Activated CD4-positive, alpha-beta T cell treated with anti-CD3 and anti-CD28 coated beads, Interleukin-2, amount 10 ng/mL, durations not matched to agents 7 days and 5 days (primary cell): ENCODE measurements around the gene CPSF4. TPM values are rescaled to one million over a fixed set of nuclear protein-coding genes. Genes with fewer than 3 reads are reported as not detected.

Experiments
- CTCF ChIA-PET: fragments of 350-600 bp; sonication (Branson Sonifier 250); formaldehyde crosslinking; loops from one replicate; lab custom pipeline; 2021; ENCODE audit warnings: antibody characterized with exemption; lab: Charles Lee
- POLR2A ChIA-PET: fragments of 350-600 bp; sonication (Branson Sonifier 250); formaldehyde crosslinking; loops from one replicate; lab custom pipeline; 2021; ENCODE audit warnings: antibody characterized with exemption; lab: Charles Lee
- DNase-seq: peaks from one replicate; pipeline ENCODE4 v3.0.0-alpha.2; 2020
- H3K27ac Mint-ChIP-seq: one replicate; pipeline ENCODE4 v1.8.0; 2021; ENCODE audit warnings: mild to moderate bottlenecking, moderate library complexity, mixed read lengths
- H3K27me3 Mint-ChIP-seq: one replicate; pipeline ENCODE4 v1.8.0; 2021; ENCODE audit warnings: mixed read lengths
- H3K36me3 Mint-ChIP-seq: one replicate; pipeline ENCODE4 v1.8.0; 2021; ENCODE audit warnings: low read depth, mixed read lengths
- H3K4me1 Mint-ChIP-seq: one replicate; pipeline ENCODE4 v1.8.0; 2021; ENCODE audit warnings: mixed read lengths
- H3K4me3 Mint-ChIP-seq: one replicate; pipeline ENCODE4 v1.8.0; 2021; ENCODE audit warnings: mild to moderate bottlenecking, moderate library complexity, mixed read lengths
- H3K9me3 Mint-ChIP-seq: one replicate; pipeline ENCODE4 v1.8.0; 2021; ENCODE audit warnings: mixed read lengths
- total RNA-seq, 2 experiments: library from RNA; stranded (reverse); gene quantifications; one replicate each; pipeline ENCODE4 v1.2.3, GENCODE V29; 2021

The CPSF4 gene
- 10 to 100 TPM; 58.5 to 61.9 TPM for total RNA-seq

DNA sequence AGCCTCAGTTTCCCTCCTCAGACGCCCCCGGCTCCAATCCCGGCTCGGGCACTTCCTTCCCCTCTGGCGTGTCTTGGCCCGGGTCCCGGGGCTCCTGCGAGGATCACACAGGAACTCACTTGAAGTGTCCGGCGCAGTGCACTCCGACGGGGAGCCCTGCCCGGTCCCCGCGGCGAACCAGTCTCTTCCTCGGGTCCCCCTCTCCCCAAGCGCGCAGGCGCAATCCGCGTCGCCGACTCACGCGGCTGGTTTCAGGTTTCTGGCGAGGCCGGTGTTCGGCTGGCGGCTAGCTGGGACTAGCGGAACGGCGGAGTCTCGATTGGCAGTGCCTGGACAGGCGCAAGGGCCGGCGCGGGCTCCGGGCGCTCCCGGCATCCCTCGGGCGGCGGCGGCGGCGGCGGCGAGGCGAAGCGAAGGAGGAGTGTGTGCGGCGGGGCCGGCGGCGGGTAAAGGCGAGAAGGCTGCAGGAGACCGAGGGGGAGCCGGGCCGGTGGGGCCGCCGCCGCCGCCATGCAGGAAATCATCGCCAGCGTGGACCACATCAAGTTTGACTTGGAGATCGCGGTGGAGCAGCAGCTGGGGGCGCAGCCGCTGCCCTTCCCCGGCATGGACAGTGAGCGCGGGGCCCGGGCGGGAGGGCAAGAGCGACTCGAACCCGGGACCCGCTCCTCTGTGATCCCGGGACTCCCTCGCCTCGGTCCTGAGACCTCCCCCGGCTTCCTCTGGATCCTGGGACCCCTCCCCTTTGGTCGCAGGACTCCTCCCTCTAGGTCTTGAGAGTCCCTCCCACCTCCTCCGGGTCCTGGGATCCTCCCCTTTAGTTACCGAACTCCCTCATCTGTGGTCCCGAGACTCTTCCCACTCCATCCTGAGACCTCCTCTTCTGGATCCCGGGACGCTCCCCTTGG lies at the start of gene CPSF4, which contains the start of gene PTCD1:
Gene CPSF4 (plus strand): TSS at position 371 of the 908 bp plus-strand sequence. CDS start 140 bp downstream, at position 511.
Gene PTCD1 (minus strand): TSS at position 226 of the 908 bp plus-strand sequence. CDS start 3,556 bp downstream, outside the sequence.
- H3K4me1 Mint-ChIP-seq, result peaks cover 35% of the 10 kb centered on the region
- DNase-seq, result peak; percentile 91
- H3K9me3 Mint-ChIP-seq, result no peaks in the 10 kb centered on the region
- peak within 1 kb of the TSS; percentile 98 for H3K4me3 Mint-ChIP-seq
- ChIA-PET POLR2A (interaction anchor here (0.6 to 0.8 kb wide), 2 partner anchors 17 to 391 kb away, joined by 3 to 4 read pairs; no protein-coding TSS in a partner anchor), CTCF (interaction anchor here (1.0 kb wide), 2 partner anchors 9 to 14 kb away, joined by 3 to 5 read pairs; no protein-coding TSS in a partner anchor)
- peaks cover 19% of the 10 kb centered on the region for H3K36me3 Mint-ChIP-seq
- H3K27me3 Mint-ChIP-seq, result no peaks in the 10 kb centered on the region
- H3K27ac Mint-ChIP-seq, result peak within 1 kb of the TSS; percentile 95

- H3K4me1 Mint-ChIP-seq, result peaks cover 46% of the 10 kb centered on the region
- POLR2A ChIA-PET, result no interaction called here
- peaks cover 53% of the 10 kb centered on the region for H3K36me3 Mint-ChIP-seq
- no peak overlapping the region for H3K27ac Mint-ChIP-seq
- CTCF ChIA-PET, result interaction anchor here (0.8 to 1.3 kb wide), 2 partner anchors 9 to 17 kb away, joined by 3 to 4 read pairs; no protein-coding TSS in a partner anchor
- no peaks in the 10 kb centered on the region for H3K9me3 Mint-ChIP-seq
- H3K4me3 Mint-ChIP-seq, result no peak overlapping the region
- H3K27me3 Mint-ChIP-seq, result no peaks in the 10 kb centered on the region
- no peak for DNase-seq
Measured at GRCh38 chr7:99389772-99390171, 49.0 kb upstream of the CPSF4 start.

DNA sequence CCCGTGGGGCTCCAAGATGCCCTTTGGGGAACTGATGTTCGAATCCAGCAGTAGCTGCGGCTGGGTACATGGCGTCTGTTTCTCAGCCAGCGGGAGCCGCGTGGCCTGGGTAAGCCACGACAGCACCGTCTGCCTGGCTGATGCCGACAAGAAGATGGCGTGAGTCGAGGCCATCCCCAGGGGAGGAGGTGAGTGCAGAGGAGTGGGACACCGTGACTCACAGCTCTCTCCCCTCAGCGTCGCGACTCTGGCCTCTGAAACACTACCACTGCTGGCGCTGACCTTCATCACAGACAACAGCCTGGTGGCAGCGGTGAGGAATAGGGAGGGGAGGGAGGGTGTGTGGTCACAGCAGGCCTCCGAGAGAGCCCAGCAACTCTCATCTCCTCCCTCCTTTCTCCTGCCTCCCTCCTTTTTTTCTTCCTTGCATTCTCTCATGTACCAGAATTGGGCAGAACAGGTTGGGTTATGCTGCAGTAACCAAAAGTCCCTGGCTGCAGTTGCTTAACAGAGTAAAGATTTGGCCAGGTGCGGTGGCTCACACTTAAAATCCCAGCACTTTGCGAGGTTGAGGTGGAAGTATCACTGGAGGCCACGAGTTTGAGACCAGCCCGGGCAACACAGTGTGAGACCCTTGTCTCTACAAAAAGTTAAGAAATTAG lies 47.7 kb upstream of the CPSF4 start:
- ChIA-PET CTCF (interaction anchor here (0.5 to 1.9 kb wide), 3 partner anchors 15 to 27 kb away, joined by 4 to 6 read pairs (median 5); no protein-coding TSS in a partner anchor), POLR2A (no interaction called here)
- Mint-ChIP-seq H3K27ac (peak overlapping the region; percentile 71), H3K9me3 (no peaks in the 10 kb centered on the region), H3K4me3 (no peak overlapping the region), H3K27me3 (no peaks in the 10 kb centered on the region), H3K4me1 (peaks cover 41% of the 10 kb centered on the region), H3K36me3 (peaks cover 60% of the 10 kb centered on the region)
- no peak for DNase-seq

- Mint-ChIP-seq H3K9me3 (no peaks in the 10 kb centered on the region), H3K4me3 (peak overlapping the region; percentile 25), H3K27ac (peak overlapping the region; percentile 71)
Measured at GRCh38 chr7:99392046-99392445, 46.7 kb upstream of the CPSF4 start.

GRCh38 chr7:99392659-99393354 lies 45.9 kb upstream of the CPSF4 start:
- Mint-ChIP-seq H3K4me3 (peak overlapping the region; percentile 64), H3K36me3 (peaks cover 65% of the 10 kb centered on the region), H3K27ac (peak overlapping the region; percentile 88), H3K27me3 (no peaks in the 10 kb centered on the region), H3K4me1 (peaks cover 35% of the 10 kb centered on the region), H3K9me3 (no peaks in the 10 kb centered on the region)
- ChIA-PET CTCF (interaction anchor here (1.2 to 1.9 kb wide), 7 partner anchors 9 to 29 kb away, joined by 3 to 7 read pairs (median 3); partner anchors contain the start of genes BUD31 and PDAP1), POLR2A (interaction anchor here (0.6 to 1.2 kb wide), 2 partner anchors 13 to 710 kb away, joined by 3 to 4 read pairs; no protein-coding TSS in a partner anchor)
- peak; percentile 89 for DNase-seq

More at GRCh38 chr7:99392046-99392445, 46.7 kb upstream of the CPSF4 start:
- DNase-seq, result no peak
- peaks cover 36% of the 10 kb centered on the region for H3K4me1 Mint-ChIP-seq
- peaks cover 64% of the 10 kb centered on the region for H3K36me3 Mint-ChIP-seq
- ChIA-PET POLR2A (interaction anchor here (0.6 to 1.2 kb wide), 2 partner anchors 13 to 711 kb away, joined by 3 to 4 read pairs; no protein-coding TSS in a partner anchor), CTCF (interaction anchor here (0.5 to 1.9 kb wide), 8 partner anchors 10 to 1038 kb away, joined by 3 to 7 read pairs (median 4); partner anchors contain the start of genes BUD31 and PDAP1)
- no peaks in the 10 kb centered on the region for H3K27me3 Mint-ChIP-seq

DNA sequence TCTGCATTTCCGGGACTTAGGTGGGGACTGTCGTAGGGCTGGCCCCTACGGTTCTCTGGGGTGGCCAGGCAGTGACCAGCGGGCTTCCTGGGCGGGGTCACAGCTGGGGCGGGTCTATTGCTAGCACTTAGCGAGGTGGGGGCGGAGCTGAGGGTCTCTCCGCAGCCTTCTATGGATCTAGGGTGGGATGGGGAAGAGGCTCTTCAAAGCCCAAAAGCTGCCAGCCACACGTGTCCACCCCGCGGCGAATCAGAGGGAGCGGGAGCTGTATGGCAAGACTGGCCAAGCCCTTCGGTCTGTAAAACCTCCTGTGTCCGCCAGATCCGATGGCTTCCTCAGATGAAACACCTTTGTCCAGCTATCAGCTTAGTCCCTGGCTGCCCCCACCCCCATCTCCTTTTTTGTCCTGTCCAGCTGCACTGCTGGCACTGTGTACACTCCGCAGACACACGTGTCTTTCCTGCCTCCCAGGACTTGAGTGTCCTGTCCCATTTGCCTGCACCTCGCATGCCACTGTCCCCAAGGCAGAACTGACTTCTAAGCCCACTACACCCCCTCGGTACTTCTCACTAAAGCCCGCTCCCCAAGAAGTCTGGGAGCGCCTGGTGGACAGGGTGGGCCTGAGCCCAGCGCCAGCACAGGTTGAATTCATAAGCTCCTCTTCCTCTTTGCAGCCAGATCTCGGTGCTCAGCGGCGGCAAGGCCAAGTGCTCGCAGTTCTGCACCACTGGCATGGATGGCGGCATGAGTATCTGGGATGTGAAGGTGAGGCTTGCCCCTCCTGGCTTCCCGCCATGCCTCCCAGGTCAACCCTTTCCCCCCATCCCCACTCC lies 45.2 kb upstream of the CPSF4 start:
- DNase-seq, result no peak
- Mint-ChIP-seq H3K27ac (peak overlapping the region; percentile 88), H3K27me3 (no peaks in the 10 kb centered on the region), H3K36me3 (peaks cover 67% of the 10 kb centered on the region), H3K9me3 (no peaks in the 10 kb centered on the region), H3K4me1 (peaks cover 39% of the 10 kb centered on the region), H3K4me3 (peak overlapping the region; percentile 64)
- ChIA-PET CTCF (interaction anchor here (0.5 to 1.8 kb wide), 4 partner anchors 8 to 152 kb away, joined by 3 to 7 read pairs (median 3); no protein-coding TSS in a partner anchor), POLR2A (no interaction called here)

GRCh38 chr7:99394188-99394502 lies 44.6 kb upstream of the CPSF4 start:
- Mint-ChIP-seq H3K27me3 (no peaks in the 10 kb centered on the region), H3K27ac (peak overlapping the region; percentile 88), H3K9me3 (no peaks in the 10 kb centered on the region), H3K4me3 (no peak overlapping the region), H3K36me3 (peaks cover 69% of the 10 kb centered on the region), H3K4me1 (peaks cover 39% of the 10 kb centered on the region)
- POLR2A ChIA-PET, result no interaction called here
- CTCF ChIA-PET, result interaction anchor here (1.4 kb wide), 1 partner anchor 11 kb away, joined by 3 read pairs; no protein-coding TSS in a partner anchor
- DNase-seq, result no peak

GRCh38 chr7:99395616-99396327 lies 43.0 kb upstream of the CPSF4 start:
- H3K27me3 Mint-ChIP-seq, result no peaks in the 10 kb centered on the region
- peaks cover 36% of the 10 kb centered on the region for H3K4me1 Mint-ChIP-seq
- DNase-seq, result no peak
- H3K9me3 Mint-ChIP-seq, result no peaks in the 10 kb centered on the region
- ChIA-PET POLR2A (no interaction called here), CTCF (no interaction called here)
- H3K36me3 Mint-ChIP-seq, result peaks cover 72% of the 10 kb centered on the region
- H3K4me3 Mint-ChIP-seq, result no peak overlapping the region
- peak overlapping the region; percentile 57 for H3K27ac Mint-ChIP-seq

DNA sequence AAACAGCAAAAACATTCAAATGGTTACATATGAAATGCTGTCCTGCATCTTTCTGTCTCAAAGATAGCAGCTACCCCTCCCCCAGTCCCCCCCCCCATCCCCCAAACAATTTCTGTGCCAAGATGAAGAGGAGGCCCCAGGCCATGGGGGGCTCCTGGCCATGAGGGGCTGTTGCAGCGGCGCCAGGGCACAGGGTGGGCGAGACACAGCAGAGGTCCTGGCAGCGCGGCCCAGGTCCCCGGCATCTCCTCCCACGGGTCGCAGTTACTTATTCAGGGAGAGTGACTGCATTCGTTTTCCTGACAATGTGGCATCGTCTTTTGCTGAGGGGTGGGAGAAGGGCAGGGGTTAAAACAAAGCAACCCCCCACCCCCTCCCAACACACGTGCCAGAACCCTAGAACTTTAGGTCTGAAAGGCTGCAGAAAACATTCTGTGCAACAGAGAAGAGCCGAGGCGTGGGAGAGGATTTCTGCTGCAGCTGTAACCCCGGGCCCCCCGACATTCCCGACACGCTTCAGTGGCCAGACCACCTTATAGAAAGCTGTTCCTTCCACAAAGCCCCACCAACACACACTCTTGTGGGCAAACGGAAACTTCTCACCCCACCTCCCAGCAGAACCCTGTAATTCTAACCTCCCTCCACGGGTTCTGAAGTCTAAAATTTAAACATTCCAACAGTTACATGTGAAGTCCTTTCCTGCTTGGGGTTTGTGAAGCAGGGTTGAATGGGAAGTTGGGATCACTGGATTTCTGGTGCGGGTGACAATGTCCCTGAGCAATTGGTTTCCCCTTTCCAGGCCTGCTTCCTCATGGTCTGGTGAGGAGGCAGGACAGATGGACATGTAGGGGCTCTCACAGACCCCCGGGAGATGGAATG lies 42.1 kb upstream of the CPSF4 start:
- ChIA-PET POLR2A (no interaction called here), CTCF (no interaction called here)
- no peaks in the 10 kb centered on the region for H3K27me3 Mint-ChIP-seq
- no peak overlapping the region for H3K27ac Mint-ChIP-seq
- no peak for DNase-seq
- H3K36me3 Mint-ChIP-seq, result peaks cover 75% of the 10 kb centered on the region
- H3K4me3 Mint-ChIP-seq, result no peak overlapping the region
- H3K4me1 Mint-ChIP-seq, result peaks cover 30% of the 10 kb centered on the region
- H3K9me3 Mint-ChIP-seq, result no peaks in the 10 kb centered on the region

DNA sequence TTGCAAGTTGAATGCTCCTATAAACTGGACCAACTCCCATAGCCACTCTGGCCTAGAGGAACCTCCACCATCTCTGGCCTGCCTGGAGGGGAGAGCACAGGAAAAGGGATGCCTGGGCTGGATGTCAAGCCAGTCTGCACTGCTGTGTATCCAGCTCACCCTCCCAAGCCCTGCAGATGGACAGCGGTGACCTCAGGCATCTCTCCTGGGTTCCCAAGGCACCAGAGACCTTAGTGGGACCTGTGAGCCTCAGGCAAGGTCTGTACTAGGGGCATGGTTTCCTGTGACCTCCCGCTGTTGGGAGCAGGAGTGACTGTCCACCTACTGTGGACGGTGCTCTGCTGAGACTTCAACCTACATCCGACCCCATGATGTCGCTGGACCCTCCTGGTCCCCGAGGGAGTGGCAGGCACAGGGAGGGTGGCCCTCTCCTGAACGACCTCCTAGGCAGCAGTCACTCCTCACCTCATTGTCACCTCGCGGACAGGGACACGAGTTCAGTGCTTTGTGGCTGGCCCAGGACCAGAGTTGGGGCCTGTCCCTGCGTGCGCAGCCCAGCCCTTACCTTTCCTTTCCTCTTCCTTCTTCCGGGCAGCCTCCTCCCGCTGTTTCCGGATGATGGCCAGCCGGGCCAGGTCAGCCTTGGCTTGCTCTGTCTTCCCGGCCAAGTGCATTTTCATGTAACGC lies 41.3 kb upstream of the CPSF4 start:
- H3K9me3 Mint-ChIP-seq, result no peaks in the 10 kb centered on the region
- no peak for DNase-seq
- H3K4me1 Mint-ChIP-seq, result peaks cover 25% of the 10 kb centered on the region
- H3K36me3 Mint-ChIP-seq, result peaks cover 73% of the 10 kb centered on the region
- no peak overlapping the region for H3K4me3 Mint-ChIP-seq
- POLR2A ChIA-PET, result no interaction called here
- CTCF ChIA-PET, result no interaction called here
- no peaks in the 10 kb centered on the region for H3K27me3 Mint-ChIP-seq
- H3K27ac Mint-ChIP-seq, result peak overlapping the region; percentile 60
